Stimulated activated CD8-positive, alpha-beta memory T cell treated with anti-CD3 and anti-CD28 coated beads, Interleukin-4, amount 100 ng/mL, for 1 hour (primary cell): ENCODE measurements around the gene PLPP2.
"Not testable (repeated sequence)": the region's sequence is repeated elsewhere in the genome, so short reads cannot be mapped to it uniquely, and the experiment has no call there.

Source experiments
- DNase-seq, 2 donors: peaks; one replicate each; pipeline ENCODE4 v3.0.0-alpha.2; 2020; ENCODE audit warnings: low read depth in 2 of 2, low spot score in 1 of 2

Gene PLPP2

DNA sequence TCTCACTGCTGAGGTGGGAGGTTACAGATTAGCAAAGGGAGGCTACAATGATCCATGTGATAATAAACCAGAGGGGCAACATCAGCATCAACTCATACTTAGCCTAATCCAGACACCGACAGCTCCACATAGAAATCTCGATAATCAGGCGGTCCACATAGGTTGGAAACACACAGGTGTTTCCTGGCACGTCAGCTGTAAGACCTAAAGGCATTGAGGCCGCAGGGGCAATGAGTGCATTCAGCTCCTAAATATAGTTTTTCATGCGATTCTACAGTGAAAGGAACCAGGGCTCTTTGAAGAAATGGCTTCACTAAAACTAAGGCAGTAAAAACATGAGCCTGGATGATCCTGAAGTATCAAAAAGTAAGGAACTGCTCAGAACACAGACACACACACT, 19.3 kb downstream of the PLPP2 start:
- DNase-seq = no peak

DNA sequence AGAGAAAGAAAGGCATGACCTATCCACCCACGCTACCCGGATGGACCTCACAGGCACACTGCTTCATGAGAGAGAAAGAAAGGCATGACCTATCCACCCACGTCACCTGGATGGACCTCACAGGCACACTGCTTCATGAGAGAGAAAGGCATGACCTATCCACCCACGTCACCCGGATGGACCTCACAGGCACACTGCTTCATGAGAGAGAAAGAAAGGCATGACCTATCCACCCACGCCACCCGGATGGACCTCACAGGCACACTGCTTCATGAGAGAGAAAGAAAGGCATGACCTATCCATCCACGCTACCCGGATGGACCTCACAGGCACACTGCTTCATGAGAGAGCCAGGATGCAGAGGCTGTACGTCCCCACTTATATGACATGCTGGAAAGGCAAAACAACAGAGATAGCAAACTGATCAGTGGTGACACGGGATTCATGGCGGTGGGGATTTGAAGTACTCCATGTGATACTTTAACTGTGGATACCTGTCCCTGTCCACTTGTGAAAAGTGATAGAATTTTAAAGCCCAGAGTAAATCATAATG, 20.4 kb downstream of the PLPP2 start:
- DNase-seq = not testable (repeated sequence)

DNA sequence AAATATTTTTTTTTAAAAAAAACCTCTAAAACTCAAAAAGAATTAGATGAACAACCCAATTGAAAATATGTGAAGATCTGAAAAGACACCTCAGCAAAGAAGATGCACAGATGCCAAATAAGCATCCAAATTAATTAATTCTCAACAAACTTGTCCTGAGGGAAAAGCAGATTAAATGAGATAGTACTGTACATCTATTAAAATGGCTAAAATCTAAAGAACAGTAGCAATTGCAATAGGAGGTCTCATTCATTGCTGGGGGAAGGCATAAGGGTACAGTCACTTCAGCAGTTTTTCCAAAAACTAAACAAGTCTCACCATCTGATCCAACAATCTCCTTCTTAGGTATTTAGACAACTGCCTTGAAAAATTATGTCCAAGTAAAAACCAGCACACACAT, 22.0 kb downstream of the PLPP2 start:
- DNase-seq = no peak

- no peak for DNase-seq
Measured at GRCh38 chr19:262125-262524, 29.1 kb downstream of the PLPP2 start.

- DNase-seq = not testable (repeated sequence)
Measured at GRCh38 chr19:256804-257203, 34.4 kb downstream of the PLPP2 start.

DNA sequence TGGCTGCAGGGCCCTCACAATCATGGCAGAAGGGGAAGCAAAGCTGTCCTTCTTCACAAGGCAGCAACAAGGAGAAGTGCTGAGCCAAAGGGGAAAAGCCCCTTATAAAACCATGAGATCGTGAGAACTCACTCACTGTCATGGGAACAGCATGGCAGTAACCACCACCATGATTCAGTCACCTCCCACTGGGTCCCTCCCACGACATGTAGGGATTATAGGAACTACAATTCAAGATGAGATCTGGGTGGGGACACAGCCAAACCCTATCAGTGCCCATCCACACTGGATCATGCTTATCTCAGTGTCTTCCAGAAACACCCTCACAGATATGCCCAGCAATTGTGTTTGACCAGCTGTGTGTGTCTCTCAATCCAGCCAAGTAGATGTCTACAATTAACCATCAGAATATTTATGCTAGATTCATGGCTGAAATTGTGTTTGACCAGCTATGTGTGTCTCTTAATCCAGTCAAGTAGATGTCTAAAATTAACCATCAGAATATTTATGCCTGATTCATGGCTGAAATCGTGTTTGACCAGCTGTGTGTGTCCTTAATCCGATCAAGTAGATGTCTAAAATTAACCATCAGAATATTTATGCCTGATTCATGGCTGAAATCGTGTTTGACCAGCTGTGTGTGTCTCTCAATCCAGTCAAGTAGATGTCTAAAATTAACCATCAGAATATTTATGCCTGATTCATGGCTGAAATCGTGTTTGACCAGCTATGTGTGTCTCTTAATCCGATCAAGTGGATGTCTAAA, 38.6 kb downstream of the PLPP2 start:
- not testable (repeated sequence) for DNase-seq

- no peak for DNase-seq
Measured at GRCh38 chr19:246551-246950, 44.7 kb downstream of the PLPP2 start.

DNA sequence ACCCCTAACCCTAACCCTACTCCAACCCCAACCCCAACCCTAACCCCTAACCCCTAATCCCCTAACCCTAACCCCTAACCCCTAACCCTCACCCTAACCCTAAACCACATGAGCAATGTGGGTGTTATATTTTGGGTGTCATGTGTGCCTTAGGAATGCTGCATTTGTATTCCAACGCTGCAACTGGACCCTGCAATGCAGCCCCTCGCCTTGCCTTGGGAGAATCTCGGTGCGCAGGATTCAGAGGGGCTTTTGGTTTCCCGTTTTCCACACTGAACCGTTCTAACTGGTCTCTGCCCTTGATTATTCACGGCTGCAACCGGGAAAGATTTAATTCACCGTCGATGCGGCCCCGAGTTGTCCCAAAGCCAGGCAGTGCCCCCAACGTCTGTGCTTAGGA, 45.3 kb downstream of the PLPP2 start:
- DNase-seq = not testable (repeated sequence)

GRCh38 chr19:245457-245856, 45.7 kb downstream of the PLPP2 start:
- DNase-seq = no peak
